Endothelial cell of umbilical vein (primary cell): Measurements from ENCODE around the gene PAX6. TPM values are rescaled to one million over a fixed set of nuclear protein-coding genes. Genes with fewer than 3 reads are reported as not detected.

ENCODE experiments used
- BruUV-seq: library from RNA; stranded (reverse); fragments of 400-500 nt; replicated peaks from 2 replicates; lab custom pipeline; 2021; lab: Mats Ljungman, UMichigan
- CTCF ChIA-PET: fragments of 300-600, 350-600 bp; sonication (Branson Sonifier 250); formaldehyde crosslinking; loops from one replicate; lab custom pipeline; 2021; ENCODE audit warnings: antibody characterized with exemption, inconsistent platforms; lab: Charles Lee
- POLR2A ChIA-PET: fragments of 300-600, 350-600 bp; sonication (Branson Sonifier 250); formaldehyde crosslinking; loops from one replicate; lab custom pipeline; 2021; ENCODE audit warnings: antibody characterized with exemption, inconsistent platforms; lab: Charles Lee
- DNase-seq: peaks from one replicate; pipeline ENCODE4 v3.0.0-alpha.2; 2011; ENCODE audit warnings: low read depth, low spot score
- FAIRE-seq: peaks from 2 replicates; lab custom pipeline; 2011; peaks lifted over from hg19 to GRCh38; lab: Jason Lieb, UNC
- H2AFZ ChIP-seq: 2 replicates; pipeline ENCODE4 v1.6.0; 2012; ENCODE audit warnings: low read depth, low read length, control low read depth, inconsistent platforms
- H3K27ac ChIP-seq: 2 replicates; pipeline ENCODE4 v1.5.1; 2011; ENCODE audit warnings: low read depth, mild to moderate bottlenecking, control low read depth, low read length, moderate library complexity; ENCODE audit not compliant: insufficient read depth
- H3K27me3 ChIP-seq, 2 experiments: 2 replicates each; pipeline versions ENCODE4 v1.6.0 to v1.6.1; 2011; ENCODE audit warnings: low read length in 2 of 2, mixed read lengths in 1 of 2; ENCODE audit not compliant: control insufficient read depth in 2 of 2, insufficient read depth in 2 of 2
- H3K36me3 ChIP-seq, 2 experiments: 2 replicates in 1 of 2; 3 replicates in 1 of 2; pipeline ENCODE4 v1.5.1; 2011; ENCODE audit warnings: low read length in 2 of 2, mild to moderate bottlenecking in 1 of 2, moderate library complexity in 1 of 2; ENCODE audit not compliant: control insufficient read depth in 2 of 2, insufficient read depth in 2 of 2; ENCODE audit errors: extremely low read depth in 1 of 2
- H3K4me1 ChIP-seq: 3 replicates; pipeline ENCODE4 v1.5.1; 2011; ENCODE audit warnings: mild to moderate bottlenecking, low read length; ENCODE audit not compliant: control insufficient read depth, insufficient read depth; ENCODE audit errors: extremely low read depth
- H3K4me2 ChIP-seq: 2 replicates; pipeline ENCODE4 v1.6.1; 2011; ENCODE audit warnings: low read length, control low read depth, mixed read lengths; ENCODE audit not compliant: insufficient read depth
- H3K4me3 ChIP-seq, 3 experiments: fragments of 200-600 bp in 1 of 3; sonication (generic), shearing (Covaris generic) in 1 of 3; replicated peaks in 1 of 3; 2 replicates each; pipeline ENCODE4 v1.5.1; 2011 to 2016; ENCODE audit warnings: control low read depth in 3 of 3, low read length in 3 of 3, mild to moderate bottlenecking in 2 of 3, inconsistent platforms in 1 of 3, low read depth in 1 of 3, moderate library complexity in 1 of 3; ENCODE audit not compliant: insufficient read depth in 1 of 3
- H3K79me2 ChIP-seq: 2 replicates; pipeline ENCODE4 v1.6.0; 2012; ENCODE audit warnings: low read length, inconsistent platforms; ENCODE audit not compliant: control insufficient read depth, insufficient read depth
- H3K9ac ChIP-seq: replicated peaks from 2 replicates; pipeline ENCODE3; 2011; ENCODE audit warnings: low read length, control low read depth; ENCODE audit not compliant: insufficient read depth; ENCODE audit errors: extremely low read depth
- H3K9me1 ChIP-seq: replicated peaks from 3 replicates; pipeline ENCODE4 v1.6.0; 2011; ENCODE audit warnings: mild to moderate bottlenecking, low read length; ENCODE audit not compliant: control insufficient read depth, insufficient read depth; ENCODE audit errors: extremely low read depth
- H3K9me3 ChIP-seq: replicated peaks from 2 replicates; pipeline ENCODE4 v1.5.1; 2012; ENCODE audit warnings: low read length, inconsistent platforms; ENCODE audit not compliant: control insufficient read depth, insufficient read depth
- H4K20me1 ChIP-seq: replicated peaks from 2 replicates; pipeline ENCODE3; 2011; ENCODE audit warnings: mild to moderate bottlenecking, low read length; ENCODE audit not compliant: control insufficient read depth, insufficient read depth; ENCODE audit errors: extremely low read depth
- CTCF ChIP-seq, 2 donors: IDR thresholded peaks; 1 replicate in 1 of 2; 2 replicates in 1 of 2; pipeline ENCODE4 v1.5.1; 2011; ENCODE audit warnings: low read length in 2 of 2, mild to moderate bottlenecking in 2 of 2, moderate library complexity in 2 of 2, control low read depth in 1 of 2, inconsistent platforms in 1 of 2, low read depth in 1 of 2; ENCODE audit not compliant: insufficient read depth in 1 of 2; ENCODE audit errors: extremely low read depth in 1 of 2
- EZH2 ChIP-seq: IDR thresholded peaks from 2 replicates; pipeline ENCODE4 v1.6.1; 2012; ENCODE audit warnings: borderline replicate concordance, low read depth, mild to moderate bottlenecking, moderate library complexity, low read length, inconsistent platforms; ENCODE audit not compliant: severe bottlenecking
- FOS ChIP-seq: IDR thresholded peaks from 2 replicates; pipeline ENCODE4 v1.6.1; 2011; ENCODE audit warnings: mild to moderate bottlenecking, low read length, moderate library complexity, borderline replicate concordance; ENCODE audit not compliant: insufficient read depth
- GATA2 ChIP-seq: IDR thresholded peaks from 2 replicates; pipeline ENCODE4 v1.7.0; 2011; ENCODE audit warnings: low read depth, mild to moderate bottlenecking, moderate library complexity, mixed read lengths, low read length; ENCODE audit not compliant: insufficient read length, insufficient read depth
- JUN ChIP-seq: IDR thresholded peaks from 2 replicates; pipeline ENCODE4 v1.6.1; 2011; ENCODE audit warnings: borderline replicate concordance, low read depth; ENCODE audit not compliant: insufficient read length, insufficient read depth
- MAX ChIP-seq: IDR thresholded peaks from 2 replicates; pipeline ENCODE4 v1.6.1; 2011; ENCODE audit not compliant: insufficient read depth, insufficient read length
- MYC ChIP-seq: IDR thresholded peaks from one replicate; pipeline ENCODE4 v1.6.1; 2011; ENCODE audit warnings: mild to moderate bottlenecking, low read depth, low read length
- POLR2A ChIP-seq: IDR thresholded peaks from 2 replicates; pipeline ENCODE4 v1.6.1; 2012; ENCODE audit warnings: low read depth, mild to moderate bottlenecking, control low read depth, low read length
- POLR2AphosphoS5 ChIP-seq: IDR thresholded peaks from 2 replicates; pipeline ENCODE4 v1.6.1; 2012; ENCODE audit warnings: low read depth, mild to moderate bottlenecking, control low read depth, low read length, moderate library complexity; ENCODE audit not compliant: insufficient read depth
- dilution Hi-C: fragments of 300-500 bp; cut with MboI; formaldehyde crosslinking; loops from one replicate; pipeline ENCODE4 v1.15.0; 2019; ENCODE audit warnings: low sequenced_read_pairs; ENCODE audit not compliant: extremely low pct_ligation_motif_present
- intact Hi-C: fragments of 100-400 bp; cut with micrococcal nuclease; formaldehyde crosslinking; loops from one replicate; pipeline ENCODE4 v1.10.0; 2022
- polyA plus RNA-seq, 4 experiments: library from polyadenylated mRNA; depleted of rRNA in 3 of 4; stranded (reverse) in 3 of 4; unstranded in 1 of 4; fragments of >200 nt; gene quantifications; 2 replicates each; pipeline versions ENCODE4 v1.2.1 to v1.2.3, GENCODE V29; 2011 to 2012; ENCODE audit warnings: missing spikeins in 1 of 4
- total RNA-seq: library from RNA; stranded (reverse); gene quantifications from 2 replicates; pipeline ENCODE4 v1.2.3, GENCODE V29; 2021

PAX6 gene
- total and polyA plus RNA-seq, 2 donors (not counting 3 experiments of a cell fraction or from before 2014, with no cell fraction given) = not detected

DNA sequence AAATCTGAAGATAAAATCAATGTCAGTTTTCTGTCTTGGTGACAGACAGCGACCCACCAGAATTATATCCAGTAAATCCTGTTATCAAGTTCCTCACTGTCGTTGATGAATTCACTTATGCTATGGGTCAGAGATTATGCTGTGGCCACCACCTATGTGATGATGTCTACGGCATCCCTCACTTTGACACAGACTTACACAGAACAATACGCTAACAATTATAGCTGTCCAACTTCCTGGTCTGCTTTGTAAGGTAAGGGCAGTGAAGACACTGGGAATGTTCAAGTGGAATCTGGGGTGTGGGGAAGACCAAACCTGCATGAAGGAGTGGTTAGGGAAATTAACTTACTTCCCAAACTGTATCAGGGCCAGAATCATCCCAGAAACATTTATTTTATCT is 19.3 kb upstream of the PAX6 start:
- H3K4me1 ChIP-seq = peaks cover 3% of the 10 kb centered on the region
- H3K4me3 ChIP-seq = no peak overlapping the region
- DNase-seq = no peak
- no peak overlapping the region for H3K27ac ChIP-seq
- TF ChIP-seq GATA2 = no peak
- no peak for TF ChIP-seq POLR2A
- TF ChIP-seq JUN = no peak
- TF ChIP-seq EZH2 = no peak
- no peak for TF ChIP-seq CTCF (IDR thresholded peaks at IDR 0.05; ENCODE audit: extremely low read depth in 1 of 2, insufficient read depth in 1 of 2, low read depth in 1 of 2, low read length in 2 of 2)
- no peak for TF ChIP-seq POLR2AphosphoS5
- TF ChIP-seq MAX = no peak
- TF ChIP-seq FOS = no peak
- no peak for TF ChIP-seq MYC
- CTCF ChIA-PET = no interaction called here
- POLR2A ChIA-PET = no interaction called here
- peaks cover 59 to 74% of the 10 kb centered on the region in 2 experiments for H3K27me3 ChIP-seq
- intact Hi-C loops (no loop called here), dilution Hi-C loops (no loop called here)
- no peaks in the 10 kb centered on the region for H4K20me1 ChIP-seq
- H3K79me2 ChIP-seq = no peaks in the 10 kb centered on the region
- FAIRE-seq = no peak
- no peak overlapping the region for H2AFZ ChIP-seq
- H3K36me3 ChIP-seq = no peaks in the 10 kb centered on the region
- no peak overlapping the region for H3K9ac ChIP-seq
- H3K4me2 ChIP-seq = no peak overlapping the region
- no TSS peak for BruUV-seq
- no peaks in the 10 kb centered on the region for H3K9me3 ChIP-seq
- no peaks in the 10 kb centered on the region for H3K9me1 ChIP-seq
